LNCaP clone FGC (cell line): Measurements from ENCODE around the gene WASHC3.
A peak's percentile ranks its signal among the peaks of the same experiment; 100 is the strongest.
"Not testable (repeated sequence)": the region's sequence is repeated elsewhere in the genome, so short reads cannot be mapped to it uniquely, and the experiment has no call there.

Experiments
- DNase-seq: peaks from one replicate; pipeline ENCODE4 v3.0.0-alpha.2; 2011; ENCODE audit warnings: low read depth
- H3K4me3 ChIP-seq: 2 replicates; pipeline ENCODE4 v1.5.1; 2011; ENCODE audit warnings: mild to moderate bottlenecking, low read depth, low read length, control low read depth
- CTCF ChIP-seq: IDR thresholded peaks from 2 replicates; pipeline ENCODE4 v1.5.1; 2012; ENCODE audit warnings: mild to moderate bottlenecking; ENCODE audit not compliant: control insufficient read depth, insufficient read depth; ENCODE audit errors: extremely low read depth

Gene WASHC3

GRCh38 chr12:102023343-102023930 is 38.4 kb downstream of the WASHC3 start:
- H3K4me3 ChIP-seq, result no peak overlapping the region
- TF ChIP-seq CTCF, result no peak
- peak; percentile 58 for DNase-seq

GRCh38 chr12:102022286-102022685 is 39.5 kb downstream of the WASHC3 start:
- H3K4me3 ChIP-seq, result no peak overlapping the region
- TF ChIP-seq CTCF, result no peak
- DNase-seq, result no peak

- TF ChIP-seq CTCF, result no peak
- peak; percentile 71 for DNase-seq
- no peak overlapping the region for H3K4me3 ChIP-seq
These were observed 40.1 kb downstream of the WASHC3 start for GRCh38 chr12:102021540-102022246.

- H3K4me3 ChIP-seq, DNase-seq: not testable (repeated sequence)
These were observed 43.2 kb downstream of the WASHC3 start for GRCh38 chr12:102018607-102019006.

- no peak for TF ChIP-seq CTCF
- H3K4me3 ChIP-seq, result no peak overlapping the region
- no peak for DNase-seq
These were observed 45.3 kb downstream of the WASHC3 start for GRCh38 chr12:102016472-102016871.

DNA sequence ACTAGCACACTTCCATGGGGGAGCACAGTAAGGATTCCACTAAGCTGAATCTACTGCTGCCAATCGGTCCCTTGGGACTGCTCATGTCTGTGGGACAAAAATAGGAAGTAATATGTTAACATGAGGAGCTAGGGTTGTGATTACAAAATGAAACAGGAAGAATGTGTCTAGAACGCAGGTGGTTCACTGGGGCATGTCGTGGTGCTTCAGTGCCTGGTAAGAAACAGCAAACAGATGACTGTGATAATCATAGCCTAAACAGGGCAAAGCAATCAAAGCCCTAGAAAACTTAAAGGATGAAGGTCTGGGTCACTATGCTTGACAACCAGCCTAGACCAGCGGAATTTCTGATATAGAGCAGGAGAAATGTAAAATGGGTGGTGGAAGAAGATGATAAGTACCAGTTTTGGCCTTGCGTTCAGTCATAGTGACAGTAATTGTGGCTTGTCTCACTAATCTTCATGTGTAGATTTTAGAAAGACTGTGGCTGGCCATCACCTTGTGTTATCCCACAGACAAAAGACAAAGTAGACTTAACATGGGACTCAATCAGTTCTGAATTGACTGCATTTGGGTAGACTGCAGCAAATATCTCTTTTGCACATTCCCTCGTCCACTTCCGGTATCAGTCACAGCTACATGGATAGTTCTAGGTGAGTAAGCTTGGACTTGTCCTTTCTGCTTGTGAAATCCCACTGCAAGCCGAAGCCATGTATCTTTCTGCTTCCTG is 51.4 kb downstream of the WASHC3 start:
- no peak overlapping the region for H3K4me3 ChIP-seq
- no peak for DNase-seq
- no peak for TF ChIP-seq CTCF

DNA sequence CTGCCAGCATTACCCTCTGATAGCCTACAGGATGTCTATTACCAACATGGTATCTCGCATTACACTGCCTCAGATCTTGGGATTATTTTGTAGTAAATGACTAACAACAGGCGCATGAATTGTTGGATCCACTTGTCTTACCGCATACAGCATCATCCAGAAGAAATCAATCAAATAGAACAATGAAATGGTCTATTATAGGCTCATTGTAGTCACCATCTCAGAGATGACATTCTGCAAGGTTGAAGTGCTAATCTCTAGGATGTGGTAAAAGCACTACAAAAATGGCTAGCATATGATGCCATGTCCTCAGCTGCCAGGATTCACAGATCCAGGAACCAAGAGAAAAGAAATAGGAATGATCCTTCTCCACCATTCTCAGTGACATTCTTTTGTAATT is 52.0 kb downstream of the WASHC3 start:
- TF ChIP-seq CTCF, result no peak
- no peak overlapping the region for H3K4me3 ChIP-seq
- no peak for DNase-seq
